Stimulated activated CD4-positive, alpha-beta T cell treated with anti-CD3 and anti-CD28 coated beads, Interleukin-15, amount 100 ng/mL, for 48 hours (primary cell): ENCODE measurements around the gene QSOX2.
"Not testable (repeated sequence)": the region's sequence is repeated elsewhere in the genome, so short reads cannot be mapped to it uniquely, and the experiment has no call there.

Source experiments
- DNase-seq, 2 donors: peaks; one replicate each; pipeline ENCODE4 v3.0.0-alpha.2; 2020; ENCODE audit warnings: low read depth in 2 of 2

The QSOX2 gene

GRCh38 chr9:136237486-136238341 lies 7.9 kb downstream of the QSOX2 start:
- no peak for DNase-seq

GRCh38 chr9:136236471-136237410 lies 8.9 kb downstream of the QSOX2 start:
- DNase-seq: not testable (repeated sequence)

- no peak for DNase-seq
Measured at GRCh38 chr9:136235709-136236455, 9.7 kb downstream of the QSOX2 start.

- DNase-seq: no peak
Measured at GRCh38 chr9:136235171-136235570, 10.4 kb downstream of the QSOX2 start.

GRCh38 chr9:136234597-136234996 lies 11.0 kb downstream of the QSOX2 start:
- DNase-seq: no peak

GRCh38 chr9:136233868-136234267 lies 11.7 kb downstream of the QSOX2 start:
- no peak for DNase-seq

GRCh38 chr9:136233411-136233810 lies 12.2 kb downstream of the QSOX2 start:
- DNase-seq: no peak

GRCh38 chr9:136232969-136233368 lies 12.6 kb downstream of the QSOX2 start:
- DNase-seq: no peak

GRCh38 chr9:136231478-136232297 lies 13.9 kb downstream of the QSOX2 start:
- no peak for DNase-seq

GRCh38 chr9:136230773-136231172 lies 14.8 kb downstream of the QSOX2 start:
- DNase-seq: no peak

GRCh38 chr9:136230365-136230764 lies 15.2 kb downstream of the QSOX2 start:
- no peak for DNase-seq

GRCh38 chr9:136229096-136230065 lies 16.2 kb downstream of the QSOX2 start:
- DNase-seq: no peak

GRCh38 chr9:136228107-136228875 lies 17.3 kb downstream of the QSOX2 start:
- peak in 1 of 2 donors; percentile 18 for DNase-seq

GRCh38 chr9:136226680-136227407 lies 18.8 kb downstream of the QSOX2 start:
- DNase-seq: no peak

- DNase-seq: peak; percentile 44 to 59
Measured at GRCh38 chr9:136225748-136226679, 19.6 kb downstream of the QSOX2 start.

GRCh38 chr9:136225366-136225747 lies 20.3 kb downstream of the QSOX2 start:
- no peak for DNase-seq
